SK-N-SH (cell line): ENCODE data around the gene KRTCAP3. TPM values are rescaled to one million over a fixed set of nuclear protein-coding genes. Genes with fewer than 3 reads are reported as not detected.
"Not testable (repeated sequence)": the region's sequence is repeated elsewhere in the genome, so short reads cannot be mapped to it uniquely, and the experiment has no call there.

ENCODE experiments used
- CTCF ChIA-PET: fragments of 300-600, 350-600 bp; formaldehyde crosslinking; extraction: SDS; loops from one replicate; lab custom pipeline; 2021; lab: Yijun Ruan, JAX
- POLR2A ChIA-PET: fragments of 350-600 bp; sonication (Branson Sonifier 250); formaldehyde crosslinking; extraction: SDS; loops from one replicate; lab custom pipeline; 2020; ENCODE audit warnings: antibody characterized with exemption, inconsistent platforms; lab: Yijun Ruan, JAX
- DNase-seq: peaks from one replicate; pipeline ENCODE4 v3.0.0; 2012
- H2AFZ ChIP-seq: fragments of 200-600 bp; sonication (generic); 2 replicates; pipeline ENCODE4 v1.8.1; 2016; ENCODE audit warnings: antibody characterized with exemption, mild to moderate bottlenecking, low read depth
- H3F3A ChIP-seq: fragments of 200-600 bp; sonication (generic); replicated peaks from 2 replicates; pipeline ENCODE3; 2016; ENCODE audit warnings: antibody characterized with exemption, mild to moderate bottlenecking; ENCODE audit not compliant: insufficient read depth
- H3K27ac ChIP-seq, 2 experiments: fragments of 200-500 bp in 1 of 2; fragments of 200-600 bp in 1 of 2; sonication (Bioruptor generic) in 1 of 2; sonication (generic), shearing (Covaris generic) in 1 of 2; 2 replicates each; pipeline versions ENCODE4 v1.5.1 to v1.6.1; 2014 to 2016; ENCODE audit warnings: low read depth in 2 of 2, inconsistent platforms in 1 of 2, low read length in 1 of 2, mild to moderate bottlenecking in 1 of 2, mixed read lengths in 1 of 2
- H3K27me3 ChIP-seq: fragments of 200-600 bp; sonication (generic), shearing (Covaris generic); 2 replicates; pipeline ENCODE4 v1.6.1; 2016; ENCODE audit warnings: mixed run types; ENCODE audit not compliant: insufficient read depth
- H3K36me3 ChIP-seq, 2 experiments: fragments of 200-500 bp in 1 of 2; fragments of 200-600 bp in 1 of 2; sonication (Bioruptor generic) in 1 of 2; sonication (generic) in 1 of 2; replicated peaks in 1 of 2; 2 replicates each; pipeline versions ENCODE3 to v1.5.1; 2014 to 2016; ENCODE audit warnings: low read length in 1 of 2, mild to moderate bottlenecking in 1 of 2; ENCODE audit not compliant: insufficient read depth in 2 of 2, control insufficient read depth in 1 of 2
- H3K4me1 ChIP-seq, 2 experiments: fragments of 200-500 bp in 1 of 2; fragments of 200-600 bp in 1 of 2; sonication (Bioruptor generic) in 1 of 2; sonication (generic), shearing (Covaris generic) in 1 of 2; 2 replicates each; pipeline versions ENCODE4 v1.5.1 to v1.6.1; 2014 to 2016; ENCODE audit warnings: low read depth in 1 of 2, low read length in 1 of 2, mixed run types in 1 of 2; ENCODE audit not compliant: insufficient read depth in 2 of 2, control insufficient read depth in 1 of 2
- H3K4me2 ChIP-seq: fragments of 200-600 bp; sonication (generic), shearing (Covaris generic); 2 replicates; pipeline ENCODE4 v1.6.1; 2017; ENCODE audit warnings: mixed run types
- H3K4me3 ChIP-seq, 2 experiments: fragments of 200-500 bp in 1 of 2; fragments of 200-600 bp in 1 of 2; sonication (Bioruptor generic) in 1 of 2; sonication (generic), shearing (Covaris generic) in 1 of 2; 2 replicates each; pipeline versions ENCODE4 v1.5.1 to v1.8.1; 2014 to 2016; ENCODE audit warnings: low read depth in 2 of 2, inconsistent platforms in 1 of 2, low read length in 1 of 2, mild to moderate bottlenecking in 1 of 2, mixed read lengths in 1 of 2, moderate library complexity in 1 of 2
- H3K79me2 ChIP-seq: fragments of 200-600 bp; sonication (generic); 2 replicates; pipeline ENCODE4 v1.8.1; 2017; ENCODE audit warnings: mild to moderate bottlenecking; ENCODE audit not compliant: insufficient read depth
- H3K9ac ChIP-seq: fragments of 200-600 bp; sonication (generic); 2 replicates; pipeline ENCODE4 v1.6.1; 2017; ENCODE audit warnings: mixed run types
- H3K9me2 ChIP-seq: fragments of 200-600 bp; sonication (generic); 2 replicates; pipeline ENCODE4 v1.6.1; 2017; ENCODE audit warnings: mixed run types
- H3K9me3 ChIP-seq: fragments of 200-600 bp; sonication (generic); 2 replicates; pipeline ENCODE4 v1.6.1; 2017; ENCODE audit warnings: mixed run types, mild to moderate bottlenecking, moderate library complexity
- H4K20me1 ChIP-seq: fragments of 200-600 bp; sonication (generic); 2 replicates; pipeline ENCODE4 v1.6.1; 2017; ENCODE audit warnings: mild to moderate bottlenecking, mixed run types; ENCODE audit not compliant: insufficient read depth
- CHD2 ChIP-seq: fragments of 150-350 bp; IDR thresholded peaks from 2 replicates; pipeline ENCODE4 v1.6.1; 2018; ENCODE audit warnings: low read length; ENCODE audit not compliant: partially characterized antibody
- CTCF ChIP-seq: fragments of 200-600 bp; sonication (generic); IDR thresholded peaks from 2 replicates; pipeline ENCODE4 v1.6.1; 2017; ENCODE audit warnings: antibody characterized with exemption, mild to moderate bottlenecking, moderate library complexity
- MEF2A ChIP-seq: IDR thresholded peaks from 2 replicates; pipeline ENCODE4 v1.4.0; 2012; ENCODE audit warnings: low read depth, borderline replicate concordance
- MXI1 ChIP-seq: IDR thresholded peaks from 2 replicates; pipeline ENCODE4 v1.6.1; 2012; ENCODE audit warnings: mild to moderate bottlenecking, low read depth, low read length, improper control_type of control experiment
- NFIC ChIP-seq: IDR thresholded peaks from 2 replicates; pipeline ENCODE4 v1.4.0; 2012; ENCODE audit warnings: borderline replicate concordance
- PBX3 ChIP-seq: IDR thresholded peaks from 2 replicates; pipeline ENCODE4; 2012
- RAD21 ChIP-seq: IDR thresholded peaks from 2 replicates; pipeline ENCODE4 v1.6.1; 2012; ENCODE audit warnings: mild to moderate bottlenecking, low read length
- SIN3A ChIP-seq: IDR thresholded peaks from 2 replicates; pipeline ENCODE4 v1.6.1; 2012; ENCODE audit warnings: low read depth, mild to moderate bottlenecking, low read length, moderate library complexity, borderline replicate concordance
- SMC3 ChIP-seq: IDR thresholded peaks from 2 replicates; pipeline ENCODE4 v1.6.1; 2012; ENCODE audit warnings: low read depth, low read length, improper control_type of control experiment
- WGBS: methylation state at CpG from one replicate; pipeline ENCODE4 v1.1.6; 2017; ENCODE audit warnings: low lambda C conversion rate; 5-methylcytosine and 5-hydroxymethylcytosine counted together
- polyA plus RNA-seq, 3 experiments: library from polyadenylated mRNA; depleted of rRNA; stranded (reverse); fragments of >200 nt; gene quantifications; 2 replicates each; pipeline ENCODE4 v1.2.3, GENCODE V29; 2012

The KRTCAP3 gene
- polyA plus RNA-seq, 1 of the 3 experiments (the other 2 are of a cell fraction) = 4.1 TPM

GRCh38 chr2:27422958-27423357, 19.2 kb upstream of the KRTCAP3 start:
- CTCF ChIA-PET = interaction anchor here (1.0 to 2.2 kb wide), 3 partner anchors 9 to 14 kb away, joined by 4 to 11 read pairs (median 4); partner anchors contain the start of gene PPM1G
- H3K4me2 ChIP-seq = no peak overlapping the region
- no peaks in the 10 kb centered on the region for H3K36me3 ChIP-seq
- H3K27me3 ChIP-seq = no peaks in the 10 kb centered on the region
- no peak overlapping the region for H3K9ac ChIP-seq
- WGBS = 95% methylated on average over 3 of the region's 3 CpGs
- POLR2A ChIA-PET = interaction anchor here (2.5 kb wide), 1 partner anchor 13 kb away, joined by 9 read pairs; the partner anchor contains the start of gene PPM1G
- DNase-seq = no peak
- no peak overlapping the region for H3K4me3 ChIP-seq
- no peaks in the 10 kb centered on the region for H3K79me2 ChIP-seq
- H3K27ac ChIP-seq = no peak overlapping the region
- H3K4me1 ChIP-seq = no peaks in the 10 kb centered on the region
- H3K9me2 ChIP-seq = no peaks in the 10 kb centered on the region
- H2AFZ ChIP-seq = no peak overlapping the region
- H4K20me1 ChIP-seq = no peaks in the 10 kb centered on the region
- no peaks in the 10 kb centered on the region for H3K9me3 ChIP-seq
- TF ChIP-seq SIN3A (no peak), MEF2A (no peak), CHD2 (no peak), NFIC (no peak)
- H3F3A ChIP-seq = peaks cover 6% of the 10 kb centered on the region

- H3K4me2 ChIP-seq, H3K4me1 ChIP-seq, H3K9me3 ChIP-seq, H3K9ac ChIP-seq, H2AFZ ChIP-seq, DNase-seq, H3K9me2 ChIP-seq, H3K4me3 ChIP-seq, H3K27ac ChIP-seq, H3K27me3 ChIP-seq, H3K36me3 ChIP-seq: not testable (repeated sequence)
- Histone ChIP-seq H3K79me2 (peaks cover 11% of the 10 kb centered on the region), H4K20me1 (peaks cover 10% of the 10 kb centered on the region), H3F3A (peaks cover 16% of the 10 kb centered on the region)
- WGBS = 87% methylated on average over 10 of the region's 10 CpGs
- ChIA-PET CTCF (interaction anchor here (0.6 to 2.2 kb wide), 2 partner anchors 17 to 41 kb away, joined by 3 to 11 read pairs; partner anchors contain the start of gene PPM1G), POLR2A (interaction anchor here (2.5 kb wide), 1 partner anchor 15 kb away, joined by 9 read pairs; the partner anchor contains the start of gene PPM1G)
Observed at GRCh38 chr2:27425039-27425438, 17.1 kb upstream of the KRTCAP3 start.

GRCh38 chr2:27427863-27428212, 14.3 kb upstream of the KRTCAP3 start:
- peaks cover 0 to 12% of the 10 kb centered on the region in 2 experiments for H3K36me3 ChIP-seq
- WGBS = 10% methylated on average over 7 of the region's 7 CpGs
- peak overlapping the region; percentile 92 to 93 for H3K27ac ChIP-seq
- H3K4me2 ChIP-seq = peak overlapping the region; percentile 84
- ChIA-PET CTCF (interaction anchor here (0.7 to 7.0 kb wide), 8 partner anchors 12 to 255 kb away, joined by 3 to 94 read pairs (median 7); partner anchors contain the start of gene PPM1G), POLR2A (interaction anchor here (0.5 to 4.3 kb wide), 11 partner anchors 10 to 236 kb away, joined by 4 to 66 read pairs (median 7); partner anchors contain the start of genes CCDC121, EIF2B4, GPN1 and GTF3C2)
- DNase-seq = no peak
- H3K4me3 ChIP-seq = peak overlapping the region; percentile 74 to 92
- peaks cover 17% of the 10 kb centered on the region for H3F3A ChIP-seq
- peaks cover 39% of the 10 kb centered on the region for H3K79me2 ChIP-seq
- H2AFZ ChIP-seq = peak overlapping the region; percentile 92
- H3K27me3 ChIP-seq = no peaks in the 10 kb centered on the region
- peaks cover 6 to 10% of the 10 kb centered on the region in 2 experiments; a peak in 3 of 4 replicates for H3K4me1 ChIP-seq
- peaks cover 38% of the 10 kb centered on the region for H4K20me1 ChIP-seq
- peak overlapping the region; percentile 98 for H3K9ac ChIP-seq
- TF ChIP-seq PBX3 (no peak), MXI1 (no peak), SMC3 (no peak), CTCF (no peak), RAD21 (no peak)
- H3K9me3 ChIP-seq = no peaks in the 10 kb centered on the region
- no peaks in the 10 kb centered on the region for H3K9me2 ChIP-seq
